GM12873 (cell line): ENCODE results near the gene STEEP1.

ENCODE experiments used
- TF ChIP-seq, protein P1 (sequence below): IDR thresholded peaks from 2 replicates; pipeline ENCODE4 v1.5.1; 2012; ENCODE audit warnings: low read depth, mild to moderate bottlenecking, moderate library complexity, low read length, control low read depth; ENCODE audit not compliant: insufficient read depth; ENCODE audit errors: missing control alignments

STEEP1 gene

DNA sequence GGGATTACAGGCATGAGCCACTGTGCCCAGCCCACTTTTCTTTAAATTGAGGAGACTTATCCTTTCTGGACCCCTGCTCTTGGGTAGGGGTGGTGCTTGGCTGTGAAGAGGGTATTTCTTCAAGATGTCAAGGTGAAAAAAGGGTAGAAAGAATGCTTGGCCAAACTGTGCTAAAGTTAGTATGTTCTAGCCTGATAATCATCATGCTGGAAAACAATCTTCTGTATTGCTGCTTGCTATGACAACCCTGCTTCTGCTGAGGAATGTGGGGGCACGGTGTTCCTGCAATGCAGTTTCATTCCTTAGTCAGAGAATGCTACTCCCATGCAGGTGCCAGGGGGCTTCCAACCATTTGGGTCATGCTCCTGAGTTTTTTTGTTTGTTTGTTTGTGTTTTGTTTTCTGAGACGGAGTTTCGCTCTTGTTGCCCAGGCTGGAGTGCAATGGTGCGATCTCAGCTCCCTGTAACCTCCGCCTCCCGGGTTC lies 5.2 kb upstream of the STEEP1 start:
- TF ChIP-seq, protein P1, sequence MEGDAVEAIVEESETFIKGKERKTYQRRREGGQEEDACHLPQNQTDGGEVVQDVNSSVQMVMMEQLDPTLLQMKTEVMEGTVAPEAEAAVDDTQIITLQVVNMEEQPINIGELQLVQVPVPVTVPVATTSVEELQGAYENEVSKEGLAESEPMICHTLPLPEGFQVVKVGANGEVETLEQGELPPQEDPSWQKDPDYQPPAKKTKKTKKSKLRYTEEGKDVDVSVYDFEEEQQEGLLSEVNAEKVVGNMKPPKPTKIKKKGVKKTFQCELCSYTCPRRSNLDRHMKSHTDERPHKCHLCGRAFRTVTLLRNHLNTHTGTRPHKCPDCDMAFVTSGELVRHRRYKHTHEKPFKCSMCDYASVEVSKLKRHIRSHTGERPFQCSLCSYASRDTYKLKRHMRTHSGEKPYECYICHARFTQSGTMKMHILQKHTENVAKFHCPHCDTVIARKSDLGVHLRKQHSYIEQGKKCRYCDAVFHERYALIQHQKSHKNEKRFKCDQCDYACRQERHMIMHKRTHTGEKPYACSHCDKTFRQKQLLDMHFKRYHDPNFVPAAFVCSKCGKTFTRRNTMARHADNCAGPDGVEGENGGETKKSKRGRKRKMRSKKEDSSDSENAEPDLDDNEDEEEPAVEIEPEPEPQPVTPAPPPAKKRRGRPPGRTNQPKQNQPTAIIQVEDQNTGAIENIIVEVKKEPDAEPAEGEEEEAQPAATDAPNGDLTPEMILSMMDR = no peak

DNA sequence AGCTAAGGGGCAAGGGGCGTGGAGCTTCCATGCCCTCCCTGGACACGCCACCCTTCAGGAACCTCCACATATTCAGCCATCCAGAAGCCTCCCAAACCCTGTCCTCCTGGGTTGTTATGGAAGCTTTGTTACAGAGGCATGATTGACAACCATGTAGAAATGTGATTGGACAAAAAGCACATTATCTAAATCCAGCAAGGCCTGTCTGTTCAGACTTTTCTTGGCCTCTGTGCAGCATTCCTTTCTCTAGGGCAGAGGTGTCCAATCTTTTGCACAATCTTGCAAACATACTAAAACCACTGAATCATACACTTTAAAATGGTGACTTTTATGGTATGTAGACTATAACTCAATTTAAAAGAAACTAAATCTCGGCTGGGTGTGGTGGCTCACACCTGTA lies 12.7 kb downstream of the STEEP1 start:
- TF ChIP-seq, protein P1 = no peak

DNA sequence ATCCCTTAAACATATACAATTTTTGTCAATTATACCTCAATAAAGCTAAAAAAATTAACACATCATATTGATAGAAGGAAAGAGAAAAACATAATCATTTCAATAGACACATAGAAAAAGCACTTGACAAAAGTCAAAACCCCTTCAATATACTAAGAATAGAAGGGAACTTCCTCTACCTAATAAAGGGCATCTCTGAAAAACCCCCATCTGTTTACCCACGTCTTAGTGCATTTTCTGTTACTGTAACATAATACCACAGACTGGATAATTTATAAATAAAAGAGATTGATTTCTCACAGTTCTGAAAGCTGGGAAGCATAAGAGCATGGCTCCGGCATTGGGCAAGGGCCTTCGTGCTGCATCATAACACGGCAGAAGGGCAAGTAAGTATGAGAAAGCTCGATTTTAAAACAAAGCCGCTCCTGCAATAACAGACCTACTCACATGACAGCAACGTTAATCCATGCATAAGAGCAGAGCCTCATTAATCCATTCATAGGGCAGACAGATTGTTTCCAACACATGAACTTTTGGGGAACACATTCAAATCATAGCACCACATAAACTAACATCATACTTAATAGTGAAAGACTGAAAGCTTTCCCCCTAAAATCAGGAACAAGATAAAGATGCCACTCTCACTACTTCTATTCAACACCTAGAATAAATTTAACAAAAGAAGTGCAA lies 15.7 kb downstream of the STEEP1 start:
- TF ChIP-seq, protein P1 = no peak

DNA sequence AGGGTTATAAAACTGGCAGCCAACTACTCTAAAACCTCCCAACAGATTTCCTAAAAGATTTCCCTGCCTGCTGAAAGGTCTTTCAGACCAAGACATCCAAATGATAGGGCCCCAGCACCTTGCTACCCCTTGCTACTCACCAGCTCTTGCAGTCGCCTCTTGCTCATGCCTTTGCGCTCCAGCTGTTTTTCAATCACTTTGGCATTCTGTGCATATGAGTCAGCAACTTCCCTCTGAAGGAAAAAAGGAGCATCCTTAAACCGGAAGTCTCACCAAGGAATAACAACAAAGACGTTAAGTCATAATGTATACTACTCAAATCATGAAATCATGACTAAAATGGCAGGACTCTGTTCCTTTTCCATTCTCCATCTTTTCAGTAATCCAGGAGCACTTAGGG lies 24.0 kb downstream of the STEEP1 start:
- TF ChIP-seq, protein P1 = no peak

DNA sequence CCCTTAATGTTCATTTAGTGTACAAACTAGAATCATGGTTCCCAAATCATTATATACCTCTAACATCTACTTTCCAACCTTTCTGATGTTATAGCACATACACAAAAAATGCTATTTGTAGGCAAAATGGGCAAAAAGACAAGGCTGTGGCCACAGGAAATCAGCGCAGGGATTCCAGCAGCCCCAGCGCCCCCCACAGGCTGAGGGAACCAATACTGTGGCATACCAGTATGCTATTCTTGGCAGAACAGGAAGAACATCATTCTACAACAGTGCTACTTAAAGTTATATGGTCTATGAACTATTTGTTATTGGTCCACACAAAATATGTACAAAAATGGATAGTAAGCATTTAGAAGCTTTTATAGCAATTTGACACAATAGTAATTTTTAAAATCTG lies 25.3 kb downstream of the STEEP1 start:
- TF ChIP-seq, protein P1 = peak; percentile 28

DNA sequence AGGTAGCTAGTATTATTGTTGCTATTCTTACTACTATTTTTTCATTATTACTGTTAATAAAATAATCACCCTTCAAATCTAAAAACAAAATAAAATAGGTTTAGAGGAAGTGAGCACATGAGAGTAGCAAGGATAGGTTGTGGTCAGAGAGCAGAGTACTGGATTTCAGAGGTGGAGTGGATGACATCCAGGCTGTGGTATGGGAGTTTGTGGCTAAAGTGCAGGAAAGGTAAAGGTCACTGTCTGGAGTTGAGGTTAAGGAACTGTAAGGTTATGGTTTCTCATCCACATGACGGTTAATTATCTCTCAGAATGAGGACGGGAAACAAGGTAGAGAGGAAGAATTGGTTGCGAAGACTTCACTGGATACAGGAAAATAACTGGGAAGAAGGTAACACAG lies 27.7 kb downstream of the STEEP1 start:
- TF ChIP-seq, protein P1 = no peak

DNA sequence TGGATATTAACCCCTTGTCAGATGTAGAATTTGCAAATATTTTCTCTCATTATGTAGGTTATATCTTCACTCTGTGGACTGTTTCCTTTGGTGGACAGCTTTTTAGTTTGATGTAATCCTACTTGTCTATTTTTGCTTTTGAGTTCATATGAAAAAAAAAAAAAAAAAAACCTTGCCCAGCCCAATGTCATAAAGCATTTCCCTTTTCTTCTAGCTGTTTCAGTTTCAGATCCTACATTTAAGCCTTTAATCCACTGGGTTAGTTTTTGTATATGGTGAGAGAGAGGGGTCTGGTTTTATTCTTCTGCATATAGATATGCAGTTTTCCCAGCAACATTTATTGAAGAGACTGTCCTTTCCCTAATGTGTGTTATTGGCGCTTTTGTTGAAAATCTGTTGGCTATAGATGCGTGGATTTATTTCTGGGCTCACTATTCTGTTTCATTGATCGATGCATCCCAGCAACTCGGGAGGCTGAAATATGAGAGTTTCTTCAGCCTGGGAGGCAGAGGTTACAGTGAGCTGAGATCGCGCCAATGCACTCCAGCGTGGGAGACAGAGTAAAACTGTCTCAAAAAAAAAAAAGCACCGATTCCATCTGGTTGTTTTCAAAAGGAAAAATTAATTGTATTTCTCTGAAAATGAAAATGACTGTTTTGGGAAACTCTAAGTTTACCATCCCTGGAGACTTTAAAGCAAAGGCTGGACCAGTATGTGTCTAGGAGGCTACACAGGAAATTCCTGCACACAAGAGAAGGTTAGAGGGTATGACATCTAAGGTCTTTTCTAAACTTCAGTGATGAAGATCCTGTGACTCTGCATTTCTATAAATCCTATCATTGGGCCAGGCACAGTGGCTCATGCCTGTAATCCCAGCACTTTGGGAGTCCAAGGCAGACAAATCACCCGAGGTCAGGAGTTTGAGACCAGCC lies 35.6 kb downstream of the STEEP1 start:
- TF ChIP-seq, protein P1 = no peak
